Amniotic epithelial cell (primary cell): ENCODE results near the gene CPT2.

Source experiments
- DNase-seq: peaks from one replicate; pipeline ENCODE4 v3.0.0-alpha.2; 2010; ENCODE audit warnings: low read depth

Gene CPT2

DNA sequence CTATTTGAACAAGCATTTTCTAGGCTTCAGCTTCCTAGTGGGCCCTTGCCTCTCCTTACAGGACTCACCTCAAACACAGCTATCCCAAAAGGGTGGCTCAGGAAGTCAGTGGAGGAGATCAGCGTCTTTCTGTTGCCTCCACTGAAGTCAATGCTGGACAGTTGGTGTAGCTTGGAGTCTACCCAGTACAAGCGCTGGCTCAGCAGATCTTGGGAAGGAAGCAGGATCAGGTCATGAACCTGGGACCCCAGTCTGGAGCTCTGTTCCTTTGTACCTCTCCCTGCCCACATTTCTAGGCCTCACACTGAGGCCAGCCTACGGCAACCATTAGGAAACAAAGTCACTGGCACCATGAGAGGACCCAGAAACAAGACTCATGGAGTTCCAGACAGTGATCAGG is 65.4 kb downstream of the CPT2 start:
- DNase-seq = no peak
